Measurements from ENCODE around the gene VPS35. TPM values are rescaled to one million over a fixed set of nuclear protein-coding genes. Genes with fewer than 3 reads are reported as not detected.

VPS35 gene
- total and polyA plus RNA-seq, 11 donors = 16.7 to 118 (median 84.4) TPM

DNA sequence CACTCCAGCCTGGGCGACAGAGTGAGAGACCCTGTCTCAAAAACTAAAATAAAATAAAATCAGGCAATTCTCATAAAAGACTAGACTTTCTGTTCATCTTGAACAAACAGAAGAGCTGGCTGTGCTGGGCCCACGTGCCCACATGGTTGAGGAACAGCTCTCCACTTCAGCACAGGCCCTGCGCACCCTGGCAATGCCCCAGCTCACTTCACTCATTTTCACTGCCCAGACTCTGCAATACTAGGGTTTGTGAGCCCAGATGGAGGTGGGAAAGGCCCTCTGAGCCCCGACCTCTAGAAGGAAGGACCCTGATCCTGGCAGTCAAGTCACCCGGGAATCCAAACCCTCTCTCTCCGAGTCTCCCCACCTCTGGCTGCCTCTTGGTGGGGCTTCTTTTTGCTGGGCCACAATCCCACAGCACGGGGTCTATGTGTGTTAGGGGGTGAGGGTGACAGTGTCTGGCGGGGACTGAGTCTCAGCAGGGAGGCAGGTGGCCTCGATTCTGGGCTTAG lies 44.4 kb upstream of the VPS35 start:
- intact Hi-C loops (cut with DNase I) = no loop called here
- H3K36me3 ChIP-seq = peaks cover 0 to 62% (median 3%) of the 10 kb centered on the region in 9 donors
- H3K4me1 ChIP-seq = peaks cover 0 to 73% (median 25%) of the 10 kb centered on the region in 12 donors
- no peaks in the 10 kb centered on the region for H3K9me3 ChIP-seq
- no peak overlapping the region for H3K4me3 ChIP-seq
- TF ChIP-seq POLR2A (IDR thresholded peaks at IDR 0.05) = no peak
- TF ChIP-seq, protein P1, sequence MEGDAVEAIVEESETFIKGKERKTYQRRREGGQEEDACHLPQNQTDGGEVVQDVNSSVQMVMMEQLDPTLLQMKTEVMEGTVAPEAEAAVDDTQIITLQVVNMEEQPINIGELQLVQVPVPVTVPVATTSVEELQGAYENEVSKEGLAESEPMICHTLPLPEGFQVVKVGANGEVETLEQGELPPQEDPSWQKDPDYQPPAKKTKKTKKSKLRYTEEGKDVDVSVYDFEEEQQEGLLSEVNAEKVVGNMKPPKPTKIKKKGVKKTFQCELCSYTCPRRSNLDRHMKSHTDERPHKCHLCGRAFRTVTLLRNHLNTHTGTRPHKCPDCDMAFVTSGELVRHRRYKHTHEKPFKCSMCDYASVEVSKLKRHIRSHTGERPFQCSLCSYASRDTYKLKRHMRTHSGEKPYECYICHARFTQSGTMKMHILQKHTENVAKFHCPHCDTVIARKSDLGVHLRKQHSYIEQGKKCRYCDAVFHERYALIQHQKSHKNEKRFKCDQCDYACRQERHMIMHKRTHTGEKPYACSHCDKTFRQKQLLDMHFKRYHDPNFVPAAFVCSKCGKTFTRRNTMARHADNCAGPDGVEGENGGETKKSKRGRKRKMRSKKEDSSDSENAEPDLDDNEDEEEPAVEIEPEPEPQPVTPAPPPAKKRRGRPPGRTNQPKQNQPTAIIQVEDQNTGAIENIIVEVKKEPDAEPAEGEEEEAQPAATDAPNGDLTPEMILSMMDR (IDR thresholded peaks at IDR 0.05) = no peak
- H3K27ac ChIP-seq = peak overlapping the region in 9 of 12 donors; percentile 20 to 85 (median 75)
- 75 to 81% (median 77%) methylated on average over 9 of the region's 9 CpGs for WGBS, 4 donors
- no peak for ATAC-seq
- no peaks in the 10 kb centered on the region for H3K27me3 ChIP-seq
- peak in 1 of 5 donors; percentile 52 for DNase-seq

DNA sequence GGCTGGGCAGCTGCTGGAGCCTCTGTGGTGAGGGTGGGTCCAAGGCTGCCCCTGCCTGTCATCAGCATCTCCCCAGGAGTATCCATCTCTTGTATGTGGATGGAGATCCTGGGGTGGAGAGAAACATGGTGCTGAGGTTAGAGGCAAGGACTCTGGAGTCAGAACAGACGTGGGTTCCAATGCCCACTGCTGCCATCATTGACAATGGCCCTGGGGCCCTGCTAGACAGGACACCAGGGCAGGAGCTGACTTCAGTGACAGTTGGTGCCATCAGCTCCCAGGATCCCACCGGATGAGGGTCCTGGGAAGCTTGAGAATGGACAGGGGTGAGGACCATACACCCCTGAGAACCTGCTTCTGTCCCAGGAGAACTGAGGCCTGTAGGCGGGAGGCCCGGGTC lies 43.6 kb upstream of the VPS35 start:
- Histone ChIP-seq H3K9me3 (no peaks in the 10 kb centered on the region), H3K4me1 (peaks cover 0 to 65% (median 24%) of the 10 kb centered on the region in 12 donors), H3K36me3 (peaks cover 0 to 63% (median 5%) of the 10 kb centered on the region in 9 donors), H3K4me3 (no peak overlapping the region), H3K27me3 (no peaks in the 10 kb centered on the region), H3K27ac (peak overlapping the region in 11 of 12 donors; percentile 11 to 85 (median 64))
- no peak for DNase-seq
- TF ChIP-seq POLR2A (IDR thresholded peaks at IDR 0.05) = no peak
- TF ChIP-seq, protein P1 (IDR thresholded peaks at IDR 0.05) = no peak
- intact Hi-C loops (cut with DNase I) = no loop called here
- no peak for ATAC-seq
- WGBS, 4 donors = 63 to 85% (median 75%) methylated on average over 4 of the region's 4 CpGs

DNA sequence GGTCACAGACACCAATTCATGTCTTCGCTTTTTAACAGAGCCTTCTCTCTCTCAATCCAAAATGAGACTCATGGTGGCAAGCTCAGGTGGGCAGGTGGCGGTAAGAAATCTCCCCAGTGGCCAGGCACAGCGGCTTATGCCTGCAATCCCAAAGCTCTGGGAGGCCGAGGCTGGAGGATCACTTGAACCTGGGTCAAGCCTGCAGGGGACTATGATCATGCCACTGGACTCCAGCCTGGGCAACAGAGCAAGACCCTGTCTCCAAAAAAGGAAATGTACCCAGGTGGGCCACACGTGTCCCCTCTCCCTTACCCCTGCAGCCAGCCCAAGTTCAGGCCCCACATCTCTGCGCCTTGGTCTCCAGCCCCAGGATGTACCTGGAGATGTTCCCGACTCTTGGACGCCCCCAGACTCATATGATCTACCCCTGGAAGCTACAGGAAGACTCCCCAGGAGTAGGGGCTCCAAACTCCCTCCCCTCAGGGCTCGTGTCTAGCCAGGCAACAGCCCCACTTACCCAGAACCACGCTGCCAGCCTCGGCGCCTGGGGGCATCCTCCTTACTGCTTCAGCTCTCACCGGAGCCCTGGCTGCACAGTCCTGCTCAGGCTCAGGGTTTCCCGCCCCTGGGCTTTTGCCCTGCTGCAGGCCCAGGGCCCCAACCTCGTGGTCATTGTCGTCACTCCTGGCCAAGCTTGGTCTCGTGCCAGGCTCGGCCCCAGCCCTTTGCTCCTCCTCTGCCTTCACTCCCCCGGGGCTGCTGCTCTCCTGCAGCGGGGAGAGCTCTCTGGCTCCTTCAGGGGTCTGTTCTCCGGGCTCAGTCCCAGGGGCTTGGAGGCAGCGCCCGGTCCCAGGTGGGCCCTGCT lies 42.9 kb upstream of the VPS35 start:
- peaks cover 0 to 62% (median 24%) of the 10 kb centered on the region in 12 donors for H3K4me1 ChIP-seq
- H3K9me3 ChIP-seq = no peaks in the 10 kb centered on the region
- intact Hi-C loops (cut with DNase I) = no loop called here
- ATAC-seq (peak; percentile 12 to 66 (median 58)), DNase-seq (peak in 4 of 5 donors; percentile 52 to 76 (median 62))
- 53 to 61% (median 58%) methylated on average over 18 to 23 of the region's 23 CpGs for WGBS, 4 donors
- no peak for TF ChIP-seq POLR2A (IDR thresholded peaks at IDR 0.05)
- TF ChIP-seq, protein P1 (IDR thresholded peaks at IDR 0.05) = no peak
- H3K27me3 ChIP-seq = no peaks in the 10 kb centered on the region
- H3K4me3 ChIP-seq = no peak overlapping the region
- peak overlapping the region; percentile 16 to 85 (median 62) for H3K27ac ChIP-seq
- peaks cover 0 to 63% (median 9%) of the 10 kb centered on the region in 9 donors for H3K36me3 ChIP-seq

Measured in heart left ventricle (tissue), 16 donors.